Measurements from ENCODE around the gene TMEM52. TPM values are rescaled to one million over a fixed set of nuclear protein-coding genes. Genes with fewer than 3 reads are reported as not detected.

The TMEM52 gene
- total and polyA plus RNA-seq, 9 of the 15 experiments (the other 6 are each of a cell fraction or from before 2014, with no cell fraction given), result 0.37 to 22.5 (median 6.8) TPM

- TF ChIP-seq MGA (IDR thresholded peaks at IDR 0.05) (peak; percentile 83), ETS2 (tag; IDR thresholded peaks at IDR 0.05; ENCODE audit: borderline replicate concordance, poor library complexity, severe bottlenecking) (no peak), ESRRA (IDR thresholded peaks at IDR 0.05; ENCODE audit: borderline replicate concordance, low read depth) (no peak), HDAC1 (IDR thresholded peaks at IDR 0.05) (peak in 1 of 2 experiments; percentile 71; a peak in 1 of 4 replicates), SRSF3 (IDR thresholded peaks at IDR 0.05; ENCODE audit: insufficient read depth, low read length) (no peak), CBFB (CRISPR knock-in tag; IDR thresholded peaks at IDR 0.05) (no peak), ARID3B (CRISPR knock-in tag; IDR thresholded peaks at IDR 0.05; ENCODE audit: borderline replicate concordance) (no peak), PCBP1 (IDR thresholded peaks at IDR 0.05; ENCODE audit: low read depth, low read length, poor library complexity, severe bottlenecking) (peak; percentile 29)
- TF ChIP-seq, protein P1, sequence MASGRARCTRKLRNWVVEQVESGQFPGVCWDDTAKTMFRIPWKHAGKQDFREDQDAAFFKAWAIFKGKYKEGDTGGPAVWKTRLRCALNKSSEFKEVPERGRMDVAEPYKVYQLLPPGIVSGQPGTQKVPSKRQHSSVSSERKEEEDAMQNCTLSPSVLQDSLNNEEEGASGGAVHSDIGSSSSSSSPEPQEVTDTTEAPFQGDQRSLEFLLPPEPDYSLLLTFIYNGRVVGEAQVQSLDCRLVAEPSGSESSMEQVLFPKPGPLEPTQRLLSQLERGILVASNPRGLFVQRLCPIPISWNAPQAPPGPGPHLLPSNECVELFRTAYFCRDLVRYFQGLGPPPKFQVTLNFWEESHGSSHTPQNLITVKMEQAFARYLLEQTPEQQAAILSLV (tag; IDR thresholded peaks at IDR 0.05), result no peak
- TF ChIP-seq, protein P2, sequence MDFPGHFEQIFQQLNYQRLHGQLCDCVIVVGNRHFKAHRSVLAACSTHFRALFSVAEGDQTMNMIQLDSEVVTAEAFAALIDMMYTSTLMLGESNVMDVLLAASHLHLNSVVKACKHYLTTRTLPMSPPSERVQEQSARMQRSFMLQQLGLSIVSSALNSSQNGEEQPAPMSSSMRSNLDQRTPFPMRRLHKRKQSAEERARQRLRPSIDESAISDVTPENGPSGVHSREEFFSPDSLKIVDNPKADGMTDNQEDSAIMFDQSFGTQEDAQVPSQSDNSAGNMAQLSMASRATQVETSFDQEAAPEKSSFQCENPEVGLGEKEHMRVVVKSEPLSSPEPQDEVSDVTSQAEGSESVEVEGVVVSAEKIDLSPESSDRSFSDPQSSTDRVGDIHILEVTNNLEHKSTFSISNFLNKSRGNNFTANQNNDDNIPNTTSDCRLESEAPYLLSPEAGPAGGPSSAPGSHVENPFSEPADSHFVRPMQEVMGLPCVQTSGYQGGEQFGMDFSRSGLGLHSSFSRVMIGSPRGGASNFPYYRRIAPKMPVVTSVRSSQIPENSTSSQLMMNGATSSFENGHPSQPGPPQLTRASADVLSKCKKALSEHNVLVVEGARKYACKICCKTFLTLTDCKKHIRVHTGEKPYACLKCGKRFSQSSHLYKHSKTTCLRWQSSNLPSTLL (IDR thresholded peaks at IDR 0.05), result no peak
Measured at GRCh38 chr1:1891349-1892078, 27.6 kb downstream of the TMEM52 start (continued).

All from K562 (cell line).